NCI-H1436 (cell line): Measurements from ENCODE around the gene CNTNAP2.

Experiments used
- DNase-seq: peaks from one replicate; lab custom pipeline; 2025; lab: John Stamatoyannopoulos, UW

CNTNAP2 gene

GRCh38 chr7:147483634-147484292 is 1367.2 kb downstream of the CNTNAP2 start:
- DNase-seq = no peak

GRCh38 chr7:147485660-147486210 is 1369.1 kb downstream of the CNTNAP2 start:
- no peak for DNase-seq

GRCh38 chr7:147492606-147493005 is 1376.0 kb downstream of the CNTNAP2 start:
- DNase-seq = no peak

- no peak for DNase-seq
These were observed 1379.6 kb downstream of the CNTNAP2 start for GRCh38 chr7:147496209-147496608.

GRCh38 chr7:147497246-147497645 is 1380.6 kb downstream of the CNTNAP2 start:
- DNase-seq = no peak

GRCh38 chr7:147498081-147498480 is 1381.5 kb downstream of the CNTNAP2 start:
- no peak for DNase-seq

- no peak for DNase-seq
These were observed 1392.5 kb downstream of the CNTNAP2 start for GRCh38 chr7:147509035-147509501.

GRCh38 chr7:147509541-147510200 is 1393.1 kb downstream of the CNTNAP2 start:
- no peak for DNase-seq

GRCh38 chr7:147510201-147510542 is 1393.6 kb downstream of the CNTNAP2 start:
- DNase-seq = no peak

- DNase-seq = no peak
These were observed 1394.3 kb downstream of the CNTNAP2 start for GRCh38 chr7:147510923-147511322.

- peak; percentile 49 for DNase-seq
These were observed 1396.8 kb downstream of the CNTNAP2 start for GRCh38 chr7:147513451-147513850.

GRCh38 chr7:147516391-147516790 is 1399.8 kb downstream of the CNTNAP2 start:
- no peak for DNase-seq

GRCh38 chr7:147519062-147519461 is 1402.5 kb downstream of the CNTNAP2 start:
- no peak for DNase-seq

GRCh38 chr7:147523056-147523455 is 1406.5 kb downstream of the CNTNAP2 start:
- no peak for DNase-seq

GRCh38 chr7:147524726-147525250 is 1408.2 kb downstream of the CNTNAP2 start:
- no peak for DNase-seq

- DNase-seq = no peak
These were observed 1408.7 kb downstream of the CNTNAP2 start for GRCh38 chr7:147525325-147525724.

- no peak for DNase-seq
These were observed 1419.1 kb downstream of the CNTNAP2 start for GRCh38 chr7:147535701-147536111.

- DNase-seq = no peak
These were observed 1423.1 kb downstream of the CNTNAP2 start for GRCh38 chr7:147539685-147540084.

GRCh38 chr7:147540743-147541142 is 1424.1 kb downstream of the CNTNAP2 start:
- DNase-seq = no peak

- DNase-seq = no peak
These were observed 1424.7 kb downstream of the CNTNAP2 start for GRCh38 chr7:147541261-147541660.

GRCh38 chr7:147547252-147547897 is 1430.8 kb downstream of the CNTNAP2 start:
- DNase-seq = no peak

GRCh38 chr7:147556317-147556716 is 1439.7 kb downstream of the CNTNAP2 start:
- DNase-seq = no peak

GRCh38 chr7:147563669-147564068 is 1447.1 kb downstream of the CNTNAP2 start:
- DNase-seq = no peak
